Neuronal stem cell (in vitro differentiated cells): ENCODE measurements around the gene PRODH2.
A peak's percentile ranks its signal among the peaks of the same experiment; 100 is the strongest.

Source experiments
- DNase-seq: peaks from one replicate; pipeline ENCODE4 v3.0.0-alpha.2; 2013; ENCODE audit warnings: low spot score
- H2AFZ ChIP-seq: one replicate; pipeline ENCODE4 v1.6.1; 2013; ENCODE audit warnings: mild to moderate bottlenecking, low read length, inconsistent platforms
- H2AK5ac ChIP-seq: 2 replicates; pipeline ENCODE4 v1.6.1; 2013; ENCODE audit warnings: low read depth, mild to moderate bottlenecking, inconsistent platforms, low read length, moderate library complexity, mixed read lengths
- H2BK120ac ChIP-seq: 2 replicates; pipeline ENCODE4 v1.6.1; 2013; ENCODE audit warnings: low read depth, mild to moderate bottlenecking, inconsistent platforms, low read length, moderate library complexity, mixed read lengths
- H2BK12ac ChIP-seq: one replicate; pipeline ENCODE4 v1.6.1; 2013; ENCODE audit warnings: low read length, inconsistent platforms
- H2BK15ac ChIP-seq: 2 replicates; pipeline ENCODE4 v1.6.1; 2013; ENCODE audit warnings: mild to moderate bottlenecking, low read length, inconsistent platforms, mixed read lengths
- H2BK5ac ChIP-seq: one replicate; pipeline ENCODE4 v1.6.1; 2013; ENCODE audit warnings: inconsistent platforms, mild to moderate bottlenecking, low read length, moderate library complexity
- H3K14ac ChIP-seq: one replicate; pipeline ENCODE4 v1.6.1; 2013; ENCODE audit warnings: low read length, inconsistent platforms
- H3K18ac ChIP-seq: 2 replicates; pipeline ENCODE4 v1.6.1; 2013; ENCODE audit warnings: low read length, inconsistent platforms
- H3K23ac ChIP-seq: 2 replicates; pipeline ENCODE4 v1.6.1; 2013; ENCODE audit warnings: low read depth, mild to moderate bottlenecking, mixed read lengths, low read length, inconsistent platforms; ENCODE audit not compliant: poor library complexity
- H3K27ac ChIP-seq: replicated peaks from 3 replicates; pipeline ENCODE4 v1.5.1; 2013; ENCODE audit warnings: low read length, inconsistent platforms
- H3K27me3 ChIP-seq, 3 experiments: 2 replicates each; pipeline ENCODE4 v1.6.1; 2013; ENCODE audit warnings: low read length in 3 of 3, mild to moderate bottlenecking in 2 of 3, inconsistent platforms in 1 of 3, low read depth in 1 of 3, mixed read lengths in 1 of 3, moderate library complexity in 1 of 3; ENCODE audit not compliant: control insufficient read depth in 3 of 3, insufficient read depth in 3 of 3
- H3K36me3 ChIP-seq, 2 donors: replicated peaks in 1 of 2; 2 replicates each; pipeline ENCODE4 v1.6.1; 2013; ENCODE audit warnings: low read length in 2 of 2; ENCODE audit not compliant: control insufficient read depth in 2 of 2, insufficient read depth in 2 of 2
- H3K4ac ChIP-seq: 2 replicates; pipeline ENCODE4 v1.6.1; 2013; ENCODE audit warnings: inconsistent platforms, mild to moderate bottlenecking, low read length, moderate library complexity
- H3K4me1 ChIP-seq, 2 donors: 1 replicate in 1 of 2; 2 replicates in 1 of 2; pipeline ENCODE4 v1.6.1; 2013; ENCODE audit warnings: low read length in 2 of 2, low read depth in 1 of 2; ENCODE audit not compliant: control insufficient read depth in 2 of 2, insufficient read depth in 1 of 2
- H3K4me2 ChIP-seq: one replicate; pipeline ENCODE4 v1.6.1; 2013; ENCODE audit warnings: mild to moderate bottlenecking, low read length, inconsistent platforms; ENCODE audit not compliant: insufficient read depth, poor library complexity, severe bottlenecking
- H3K4me3 ChIP-seq, 2 donors: 2 replicates each; pipeline ENCODE4 v1.5.1; 2013; ENCODE audit warnings: low read length in 2 of 2, mild to moderate bottlenecking in 2 of 2, inconsistent platforms in 1 of 2, moderate library complexity in 1 of 2
- H3K79me1 ChIP-seq: one replicate; pipeline ENCODE4 v1.6.1; 2013; ENCODE audit warnings: low read depth, mild to moderate bottlenecking, inconsistent platforms, low read length, moderate library complexity
- H3K9ac ChIP-seq: one replicate; pipeline ENCODE4 v1.6.1; 2013; ENCODE audit warnings: mild to moderate bottlenecking, low read depth, low read length, inconsistent platforms; ENCODE audit not compliant: poor library complexity
- H3K9me3 ChIP-seq, 2 donors: replicated peaks in 1 of 2; 2 replicates each; pipeline versions ENCODE3 to v1.6.1; 2013; ENCODE audit warnings: low read length in 2 of 2, mild to moderate bottlenecking in 2 of 2, inconsistent platforms in 1 of 2, low read depth in 1 of 2, mixed read lengths in 1 of 2, moderate library complexity in 1 of 2; ENCODE audit not compliant: control insufficient read depth in 2 of 2, insufficient read depth in 1 of 2
- H4K8ac ChIP-seq: one replicate; pipeline ENCODE4 v1.6.1; 2013; ENCODE audit warnings: low read depth, mild to moderate bottlenecking, inconsistent platforms, low read length, moderate library complexity
- H4K91ac ChIP-seq: one replicate; pipeline ENCODE4 v1.6.1; 2013; ENCODE audit warnings: low read length, low read depth, mild to moderate bottlenecking, inconsistent platforms; ENCODE audit not compliant: poor library complexity
- WGBS, 2 donors: extraction: QIAGEN DNeasy Blood & Tissue Kit; methylation state at CpG; one replicate each; pipeline ENCODE4 v1.1.7; 2013; ENCODE audit warnings: missing lambda C conversion rate in 2 of 2, mixed read lengths in 1 of 2; ENCODE audit not compliant: insufficient read length in 2 of 2, insufficient replicate concordance in 1 of 2; ENCODE audit errors: extremely low coverage in 2 of 2; 5-methylcytosine and 5-hydroxymethylcytosine counted together

The PRODH2 gene

DNA sequence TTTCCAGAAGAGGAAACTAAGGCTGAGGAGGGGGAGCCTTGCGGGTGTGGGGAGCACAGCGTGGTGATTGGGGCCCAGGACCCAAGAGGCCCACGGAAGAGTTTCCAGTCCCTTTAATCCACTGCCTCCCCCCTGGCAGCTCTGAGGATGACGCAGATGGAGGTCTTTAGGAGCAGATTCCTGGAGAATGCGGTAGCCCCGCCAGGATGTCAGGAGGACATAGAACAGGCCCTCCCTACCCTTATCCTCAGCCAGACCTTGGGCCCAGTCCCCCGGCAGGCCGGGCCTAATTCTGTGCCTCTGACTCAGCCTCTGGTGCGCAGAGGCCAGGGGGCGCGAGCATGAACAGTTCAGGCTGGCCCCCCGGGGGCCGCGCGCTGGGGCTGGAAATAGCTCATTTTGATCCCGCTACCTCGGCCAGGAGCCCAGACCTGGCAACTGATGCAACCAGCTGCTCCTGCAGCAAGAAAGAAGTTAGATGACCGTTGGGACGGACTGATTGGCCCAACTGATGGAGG lies 55.4 kb downstream of the PRODH2 start:
- DNase-seq: no peak
- WGBS, 2 donors: no CpG with 5 or more reads among the region's 19 CpGs
- Histone ChIP-seq H3K27me3 (peaks cover 0 to 13% (median 3%) of the 10 kb centered on the region in 3 experiments), H3K9ac (peak overlapping the region; percentile 81), H2BK12ac (peak overlapping the region; percentile 58), H3K9me3 (no peaks in the 10 kb centered on the region), H2AFZ (peak overlapping the region; percentile 75), H3K4ac (peak overlapping the region; percentile 53), H2BK5ac (peak overlapping the region; percentile 75), H3K36me3 (peaks cover 25 to 53% of the 10 kb centered on the region in 2 donors), H2AK5ac (peak overlapping the region; percentile 99), H2BK120ac (peak overlapping the region; percentile 72), H3K14ac (peak overlapping the region; percentile 56), H2BK15ac (peak overlapping the region; percentile 97), H3K23ac (peak overlapping the region; percentile 65), H4K91ac (no peak overlapping the region), H3K18ac (peak overlapping the region; percentile 74), H4K8ac (peak overlapping the region; percentile 82), H3K4me2 (peak overlapping the region; percentile 83), H3K79me1 (peaks cover 17% of the 10 kb centered on the region), H3K4me3 (peak overlapping the region; percentile 76 to 93), H3K27ac (peak overlapping the region; percentile 90), H3K4me1 (peaks cover 12 to 24% of the 10 kb centered on the region in 2 donors)

DNA sequence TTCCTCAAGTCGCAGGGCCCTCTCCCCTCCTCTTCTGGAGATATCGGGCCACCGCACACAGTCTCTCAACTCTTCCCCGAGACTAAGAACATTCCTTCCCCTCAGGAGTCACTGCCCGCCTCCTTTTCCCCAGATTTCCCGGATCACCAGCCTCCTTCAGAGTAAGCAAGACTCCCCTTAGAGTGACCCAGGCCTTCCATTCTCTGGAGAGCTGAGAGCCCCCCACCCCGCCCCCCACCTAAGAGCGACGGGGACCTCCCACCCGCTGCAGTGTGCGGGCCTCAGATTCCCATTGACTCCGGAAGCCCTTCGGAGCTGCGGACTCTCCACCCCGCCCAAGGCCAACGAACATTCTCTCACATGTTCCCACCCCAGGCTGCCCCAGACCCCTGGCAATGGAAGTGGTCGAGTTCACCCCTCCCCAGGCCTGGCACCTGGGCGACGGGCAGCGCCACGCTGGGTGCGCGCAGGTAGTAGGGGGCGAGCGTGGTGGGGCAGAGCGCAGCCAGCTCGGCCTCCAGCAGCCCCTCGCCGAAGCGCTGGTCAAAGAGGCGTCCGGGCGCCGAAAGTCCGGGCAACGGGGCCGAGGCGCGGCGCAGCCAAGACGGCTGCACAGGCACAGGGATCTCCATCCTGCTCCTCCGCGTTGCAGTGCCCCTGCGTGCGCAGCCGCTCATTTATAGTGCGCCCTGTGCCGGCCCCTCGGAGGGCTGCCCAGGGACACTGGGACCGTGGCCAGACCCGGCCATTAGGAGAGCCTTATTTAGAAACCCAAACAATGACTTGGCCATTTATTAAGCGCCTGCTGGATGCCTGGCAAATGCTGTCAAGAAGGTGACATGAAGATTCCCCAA lies 56.0 kb downstream of the PRODH2 start, which contains the start of gene HSPB6:
Gene HSPB6, minus strand, starts transcription at position 653 of the 854 bp plus-strand sequence. Its CDS starts 21 bp downstream, at position 632.
- peak within 1 kb of the TSS; percentile 53 for H3K4ac ChIP-seq
- no CpG with 5 or more reads among the region's 52 CpGs for WGBS, 2 donors

DNA sequence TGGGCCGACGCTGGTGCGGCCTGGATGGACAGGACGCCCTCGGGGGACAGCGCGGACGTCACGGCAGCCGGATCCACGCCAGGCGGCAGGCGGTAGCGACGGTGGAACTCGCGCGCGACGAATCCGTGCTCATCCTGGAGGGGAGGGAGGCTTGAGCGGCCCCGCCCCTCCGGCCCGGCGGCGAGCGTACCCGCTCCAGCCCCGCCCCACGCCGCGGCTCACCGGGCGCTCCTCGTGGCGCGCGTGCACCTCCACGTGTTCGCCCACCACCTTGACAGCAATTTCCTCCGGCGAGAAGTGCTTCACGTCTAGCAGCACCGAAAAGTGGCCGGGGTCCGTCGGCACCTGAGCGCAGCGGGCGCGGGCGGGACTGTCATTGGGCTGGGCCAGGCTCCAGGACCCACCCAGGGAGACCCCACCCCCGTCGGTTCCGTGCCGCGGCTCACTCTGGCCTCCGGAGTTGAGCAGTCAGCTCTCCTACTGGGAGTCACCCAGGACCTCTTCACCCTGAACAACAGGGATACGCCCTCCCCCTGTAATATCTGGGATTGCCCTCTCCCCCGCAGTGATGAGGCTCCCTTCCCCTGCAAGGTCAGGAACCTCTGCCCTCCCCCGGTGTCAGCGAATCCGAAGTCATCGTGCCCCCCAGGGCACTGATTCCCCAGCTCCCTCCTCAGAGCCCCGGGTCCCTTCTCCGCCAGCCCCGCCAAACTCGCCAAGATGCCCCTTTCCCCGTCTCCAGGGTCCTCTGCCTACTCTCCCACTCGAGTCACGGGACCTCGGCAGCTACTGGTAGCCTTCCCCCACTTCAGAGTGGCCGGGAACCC lies 56.9 kb downstream of the PRODH2 start:
- Histone ChIP-seq H3K9ac (peak overlapping the region; percentile 86), H2BK5ac (no peak overlapping the region), H2BK15ac (peak overlapping the region; percentile 38), H3K23ac (peak overlapping the region; percentile 73), H3K4me1 (peaks cover 12 to 24% of the 10 kb centered on the region in 2 donors), H3K4me2 (peak overlapping the region; percentile 49), H3K18ac (peak overlapping the region; percentile 96), H3K27ac (no peak overlapping the region), H3K14ac (peak overlapping the region; percentile 89), H2AFZ (no peak overlapping the region), H4K8ac (peak overlapping the region; percentile 43), H2BK120ac (no peak overlapping the region), H2AK5ac (peak overlapping the region; percentile 98), H3K27me3 (peaks cover 0 to 13% (median 3%) of the 10 kb centered on the region in 3 experiments), H2BK12ac (peak overlapping the region; percentile 84), H3K9me3 (no peaks in the 10 kb centered on the region), H3K79me1 (peaks cover 17% of the 10 kb centered on the region), H3K4me3 (peak overlapping the region in 1 of 2 donors; percentile 70), H3K36me3 (peaks cover 15 to 45% of the 10 kb centered on the region in 2 donors), H4K91ac (peak overlapping the region; percentile 43), H3K4ac (peak overlapping the region; percentile 37)
- DNase-seq: no peak
- no CpG with 5 or more reads among the region's 74 CpGs for WGBS, 2 donors

More for the DNA sequence above, 56.0 kb downstream of the PRODH2 start, which contains the start of gene HSPB6:
- peak within 1 kb of the TSS; percentile 96 for H3K18ac ChIP-seq
- peaks cover 17% of the 10 kb centered on the region for H3K79me1 ChIP-seq
- no peak for DNase-seq
- peak within 1 kb of the TSS; percentile 72 for H2BK120ac ChIP-seq
- H2AFZ ChIP-seq: peak within 1 kb of the TSS; percentile 75
- peak within 1 kb of the TSS; percentile 97 for H2BK15ac ChIP-seq
- peak within 1 kb of the TSS; percentile 82 for H4K8ac ChIP-seq
- H3K9ac ChIP-seq: peak within 1 kb of the TSS; percentile 81
- H3K4me2 ChIP-seq: peak within 1 kb of the TSS; percentile 83
- peaks cover 12 to 24% of the 10 kb centered on the region in 2 donors for H3K4me1 ChIP-seq
- H3K36me3 ChIP-seq: peaks cover 18 to 52% of the 10 kb centered on the region in 2 donors
- peak within 1 kb of the TSS; percentile 75 for H2BK5ac ChIP-seq
- H2BK12ac ChIP-seq: peak within 1 kb of the TSS; percentile 84
- peak within 1 kb of the TSS; percentile 99 for H2AK5ac ChIP-seq
- peak within 1 kb of the TSS; percentile 80 for H3K23ac ChIP-seq
- peaks cover 0 to 13% (median 3%) of the 10 kb centered on the region in 3 experiments for H3K27me3 ChIP-seq
- no peak within 1 kb of the TSS for H4K91ac ChIP-seq
- peak within 1 kb of the TSS; percentile 76 to 93 for H3K4me3 ChIP-seq
- H3K27ac ChIP-seq: peak within 1 kb of the TSS; percentile 90
- no peaks in the 10 kb centered on the region for H3K9me3 ChIP-seq
- H3K14ac ChIP-seq: peak within 1 kb of the TSS; percentile 89
